BJ (cell line): ENCODE measurements around the gene EAF1. TPM values are rescaled to one million over a fixed set of nuclear protein-coding genes. Genes with fewer than 3 reads are reported as not detected.
"Not testable (repeated sequence)": the region's sequence is repeated elsewhere in the genome, so short reads cannot be mapped to it uniquely, and the experiment has no call there.

Experiments
- CTCF ChIA-PET: fragments of 350-600 bp; formaldehyde crosslinking; extraction: SDS; loops from one replicate; lab custom pipeline; 2021; ENCODE audit warnings: antibody characterized with exemption, inconsistent platforms; lab: Yijun Ruan, JAX
- POLR2A ChIA-PET: fragments of 300-600 bp; sonication (Branson Sonifier 250); formaldehyde crosslinking; extraction: SDS; loops from one replicate; lab custom pipeline; 2021; ENCODE audit warnings: antibody characterized with exemption; lab: Charles Lee
- DNase-seq: peaks from one replicate; pipeline ENCODE4 v3.0.0-alpha.2; 2011; ENCODE audit warnings: low read depth
- H3K27me3 ChIP-seq: 2 replicates; pipeline ENCODE4 v1.6.0; 2011; ENCODE audit warnings: low read length; ENCODE audit not compliant: control insufficient read depth, insufficient read depth
- H3K36me3 ChIP-seq: 2 replicates; pipeline ENCODE4 v1.5.1; 2011; ENCODE audit warnings: low read length; ENCODE audit not compliant: control insufficient read depth, insufficient read depth
- H3K4me3 ChIP-seq: 2 replicates; pipeline ENCODE4 v1.5.1; 2011; ENCODE audit warnings: low read depth, mild to moderate bottlenecking, control low read depth, low read length
- CTCF ChIP-seq: IDR thresholded peaks from 2 replicates; pipeline ENCODE4 v1.5.1; 2011; ENCODE audit warnings: low read depth, mild to moderate bottlenecking, control low read depth, inconsistent platforms, low read length, moderate library complexity; ENCODE audit not compliant: insufficient read depth
- polyA plus RNA-seq: library from polyadenylated mRNA; depleted of rRNA; stranded (reverse); fragments of >200 nt; gene quantifications from 2 replicates; pipeline ENCODE4 v1.2.3, GENCODE V29; 2011

Gene EAF1
- polyA plus RNA-seq, 1 experiment, result 8.6 TPM

- no peaks in the 10 kb centered on the region for H3K27me3 ChIP-seq
- ChIA-PET CTCF (interaction anchor here (0.8 to 2.8 kb wide), 5 partner anchors 12 to 117 kb away, joined by 3 to 23 read pairs (median 4); no protein-coding TSS in a partner anchor), POLR2A (interaction anchor here (0.6 kb wide), 1 partner anchor 122 kb away, joined by 3 read pairs; no protein-coding TSS in a partner anchor)
- no peak overlapping the region for H3K4me3 ChIP-seq
- no peak for TF ChIP-seq CTCF
- no peak for DNase-seq
- H3K36me3 ChIP-seq, result no peaks in the 10 kb centered on the region
These were observed 42.7 kb upstream of the EAF1 start for GRCh38 chr3:15384510-15385237.

- ChIA-PET CTCF (interaction anchor here (1.6 to 2.8 kb wide), 3 partner anchors 13 to 118 kb away, joined by 4 to 23 read pairs (median 10); no protein-coding TSS in a partner anchor), POLR2A (interaction anchor here (0.6 kb wide), 1 partner anchor 122 kb away, joined by 3 read pairs; no protein-coding TSS in a partner anchor)
- not testable (repeated sequence) for H3K36me3 ChIP-seq
These were observed 42.1 kb upstream of the EAF1 start for GRCh38 chr3:15385238-15385695.

DNA sequence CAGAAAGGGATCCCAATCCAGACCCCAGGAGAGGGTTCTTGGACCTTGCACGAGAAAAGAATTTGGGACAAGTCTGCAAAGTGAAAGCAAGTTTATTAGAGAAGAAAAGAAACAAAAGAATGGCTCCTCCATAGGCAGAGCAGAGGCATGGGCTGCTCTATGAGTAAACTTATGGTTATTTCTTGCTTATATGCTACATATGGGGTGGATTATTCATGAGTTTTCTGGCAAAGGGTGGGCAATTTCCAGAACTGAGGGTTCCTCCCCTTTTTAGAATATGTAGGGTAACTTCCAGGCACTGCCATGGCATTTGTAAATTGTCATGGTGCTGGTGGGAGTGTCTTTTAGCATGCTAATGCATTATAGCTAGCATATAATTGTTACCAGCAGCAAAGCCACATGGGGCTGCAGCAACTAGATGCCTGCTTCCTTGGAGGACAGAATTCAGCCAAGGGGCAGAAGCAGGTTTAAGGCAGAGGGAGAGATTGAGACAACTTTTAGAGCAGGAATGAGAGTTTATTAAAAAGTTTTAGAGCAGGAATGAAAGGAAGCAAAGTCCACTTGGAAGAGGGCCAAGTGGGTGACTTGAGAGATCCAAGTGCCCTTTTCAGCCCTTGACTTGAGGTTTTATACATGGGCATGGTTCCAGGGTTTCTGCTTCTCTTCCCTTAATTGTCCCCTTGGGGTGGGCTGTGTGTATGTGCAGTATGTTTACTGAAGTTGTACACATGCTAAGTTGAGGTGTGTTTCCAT, 41.3 kb upstream of the EAF1 start:
- Histone ChIP-seq H3K4me3 (no peak overlapping the region), H3K27me3 (no peaks in the 10 kb centered on the region), H3K36me3 (no peaks in the 10 kb centered on the region)
- TF ChIP-seq CTCF, result no peak
- ChIA-PET POLR2A (no interaction called here), CTCF (interaction anchor here (2.6 to 3.3 kb wide), 3 partner anchors 20 to 119 kb away, joined by 10 to 23 read pairs (median 10); no protein-coding TSS in a partner anchor)
- no peak for DNase-seq

More at GRCh38 chr3:15385238-15385695, 42.1 kb upstream of the EAF1 start:
- H3K27me3 ChIP-seq, H3K4me3 ChIP-seq, DNase-seq: not testable (repeated sequence)

- H3K27me3 ChIP-seq, H3K4me3 ChIP-seq, DNase-seq, POLR2A ChIA-PET, H3K36me3 ChIP-seq: not testable (repeated sequence)
- CTCF ChIA-PET, result interaction anchor here (3.3 kb wide), 1 partner anchor 119 kb away, joined by 10 read pairs; no protein-coding TSS in a partner anchor
These were observed 40.8 kb upstream of the EAF1 start for GRCh38 chr3:15386654-15386955.

GRCh38 chr3:15387171-15387581, 40.2 kb upstream of the EAF1 start:
- Histone ChIP-seq H3K27me3 (no peaks in the 10 kb centered on the region), H3K4me3 (no peak overlapping the region), H3K36me3 (no peaks in the 10 kb centered on the region)
- POLR2A ChIA-PET, result no interaction called here
- CTCF ChIA-PET, result interaction anchor here (0.9 to 3.3 kb wide), 2 partner anchors 8 to 119 kb away, joined by 3 to 10 read pairs; no protein-coding TSS in a partner anchor
- DNase-seq, result no peak
- no peak for TF ChIP-seq CTCF

GRCh38 chr3:15387735-15388134, 39.7 kb upstream of the EAF1 start:
- no peak for DNase-seq
- CTCF ChIA-PET, result interaction anchor here (0.9 to 3.3 kb wide), 2 partner anchors 8 to 120 kb away, joined by 3 to 10 read pairs; no protein-coding TSS in a partner anchor
- no peak for TF ChIP-seq CTCF

DNA sequence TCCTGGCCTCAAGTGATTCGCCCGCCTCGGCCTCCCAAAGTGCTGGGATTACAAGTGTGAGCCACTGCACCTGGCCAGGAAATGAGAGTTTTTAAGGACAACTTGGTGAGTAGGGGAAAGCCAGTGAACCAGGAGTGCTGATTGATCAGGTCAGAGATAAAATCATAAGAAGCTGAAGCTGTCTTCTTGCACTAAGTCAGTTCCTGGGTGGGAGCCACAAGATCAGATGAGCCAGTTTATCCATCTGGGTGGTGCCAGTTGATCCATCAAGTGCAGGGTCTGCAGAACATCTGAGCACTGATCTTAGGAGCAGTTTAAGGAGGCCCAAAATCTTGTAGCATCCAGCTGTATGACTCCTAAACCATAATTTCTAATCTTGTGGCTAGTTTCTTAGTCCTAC, 39.1 kb upstream of the EAF1 start:
- H3K27me3 ChIP-seq, H3K36me3 ChIP-seq, POLR2A ChIA-PET, H3K4me3 ChIP-seq, DNase-seq: not testable (repeated sequence)
- CTCF ChIA-PET, result interaction anchor here (3.3 kb wide), 1 partner anchor 121 kb away, joined by 10 read pairs; no protein-coding TSS in a partner anchor

More at GRCh38 chr3:15387735-15388134, 39.7 kb upstream of the EAF1 start:
- POLR2A ChIA-PET, result no interaction called here
- Histone ChIP-seq H3K4me3 (no peak overlapping the region), H3K36me3 (no peaks in the 10 kb centered on the region), H3K27me3 (no peaks in the 10 kb centered on the region)
